Measurements from ENCODE around the gene ZNF766.

ZNF766 gene

GRCh38 chr19:52237771-52238400 lies 31.5 kb upstream of the ZNF766 start:
- TF ChIP-seq POLR2AphosphoS5 (IDR thresholded peaks at IDR 0.05; ENCODE audit: low read depth, low read length) (no peak), TAF1 (IDR thresholded peaks at IDR 0.05; ENCODE audit: borderline replicate concordance, insufficient read depth, low read length) (no peak), FOXP2 (optimal IDR thresholded peaks at IDR 0.05; ENCODE audit: borderline replicate concordance, extremely low read depth, extremely low read length, insufficient read depth) (no peak), REST (IDR thresholded peaks at IDR 0.05; ENCODE audit: insufficient read depth in 1 of 2, low read depth in 2 of 2, low read length in 2 of 2) (no peak), SIN3A (IDR thresholded peaks at IDR 0.05; ENCODE audit: borderline replicate concordance, insufficient read depth, low read length) (no peak)

- TF ChIP-seq POLR2AphosphoS5 (IDR thresholded peaks at IDR 0.05; ENCODE audit: low read depth, low read length) (no peak), FOXP2 (optimal IDR thresholded peaks at IDR 0.05; ENCODE audit: borderline replicate concordance, extremely low read depth, extremely low read length, insufficient read depth) (no peak), TAF1 (IDR thresholded peaks at IDR 0.05; ENCODE audit: borderline replicate concordance, insufficient read depth, low read length) (no peak), SIN3A (IDR thresholded peaks at IDR 0.05; ENCODE audit: borderline replicate concordance, insufficient read depth, low read length) (no peak), REST (IDR thresholded peaks at IDR 0.05; ENCODE audit: insufficient read depth in 1 of 2, low read depth in 2 of 2, low read length in 2 of 2) (no peak)
These were observed 25.4 kb upstream of the ZNF766 start for GRCh38 chr19:52244021-52244420.

- TF ChIP-seq FOXP2 (optimal IDR thresholded peaks at IDR 0.05; ENCODE audit: borderline replicate concordance, extremely low read depth, extremely low read length, insufficient read depth) (no peak), POLR2AphosphoS5 (IDR thresholded peaks at IDR 0.05; ENCODE audit: low read depth, low read length) (no peak), REST (IDR thresholded peaks at IDR 0.05; ENCODE audit: insufficient read depth in 1 of 2, low read depth in 2 of 2, low read length in 2 of 2) (no peak), SIN3A (IDR thresholded peaks at IDR 0.05; ENCODE audit: borderline replicate concordance, insufficient read depth, low read length) (no peak), TAF1 (IDR thresholded peaks at IDR 0.05; ENCODE audit: borderline replicate concordance, insufficient read depth, low read length) (no peak)
These were observed 21.1 kb upstream of the ZNF766 start for GRCh38 chr19:52248241-52248640.

GRCh38 chr19:52258426-52258825 lies 11.0 kb upstream of the ZNF766 start:
- TF ChIP-seq SIN3A (IDR thresholded peaks at IDR 0.05; ENCODE audit: borderline replicate concordance, insufficient read depth, low read length) (no peak), POLR2AphosphoS5 (IDR thresholded peaks at IDR 0.05; ENCODE audit: low read depth, low read length) (no peak), TAF1 (IDR thresholded peaks at IDR 0.05; ENCODE audit: borderline replicate concordance, insufficient read depth, low read length) (no peak), FOXP2 (optimal IDR thresholded peaks at IDR 0.05; ENCODE audit: borderline replicate concordance, extremely low read depth, extremely low read length, insufficient read depth) (no peak), REST (IDR thresholded peaks at IDR 0.05; ENCODE audit: insufficient read depth in 1 of 2, low read depth in 2 of 2, low read length in 2 of 2) (no peak)
